COR-L47 (cell line): Measurements from ENCODE around the gene MYO5B.
A peak's percentile ranks its signal among the peaks of the same experiment; 100 is the strongest.
"Not testable (repeated sequence)": the region's sequence is repeated elsewhere in the genome, so short reads cannot be mapped to it uniquely, and the experiment has no call there.

Source experiments
- DNase-seq: peaks from one replicate; lab custom pipeline; 2025; lab: John Stamatoyannopoulos, UW

MYO5B gene

DNA sequence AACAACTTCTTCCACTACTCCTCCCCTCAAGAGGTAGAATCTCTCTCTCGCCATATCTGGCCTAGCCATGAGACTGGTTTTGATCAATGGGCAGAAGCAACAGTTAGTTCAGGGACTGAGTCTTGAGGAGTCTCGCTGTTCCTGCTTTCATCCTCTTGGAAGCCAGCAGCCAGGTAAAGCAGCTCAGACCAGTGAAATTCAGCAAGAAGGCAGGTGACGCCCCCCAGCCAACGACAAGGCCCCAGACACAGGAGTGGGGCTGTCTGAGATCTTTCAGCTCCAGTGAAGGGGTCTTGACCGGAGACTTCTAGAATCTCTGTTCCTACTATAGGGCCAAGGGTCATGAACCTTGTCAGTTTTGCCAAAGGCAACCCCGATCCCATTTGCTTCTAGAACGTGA lies 341.9 kb downstream of the MYO5B start:
- no peak for DNase-seq

DNA sequence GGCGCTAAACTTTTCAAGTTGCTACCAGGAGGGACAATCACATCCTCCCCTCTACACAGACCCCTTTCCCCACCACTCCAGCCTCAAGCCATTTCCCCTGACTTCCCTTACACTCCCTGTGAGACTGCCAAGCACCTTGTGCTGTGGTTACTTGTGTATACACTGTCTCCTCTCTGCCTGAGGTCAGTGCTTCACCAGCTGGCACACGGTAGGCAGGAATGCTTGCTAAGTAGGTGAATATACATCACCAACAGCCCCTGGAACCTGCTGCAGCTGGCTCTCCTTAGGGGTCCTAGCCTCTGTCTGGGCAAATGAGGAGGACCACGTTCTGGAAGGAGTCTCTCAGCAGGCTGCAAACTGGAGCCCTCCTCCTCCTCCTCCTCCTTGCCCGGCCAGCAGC lies 343.3 kb downstream of the MYO5B start:
- peak; percentile 23 for DNase-seq

DNA sequence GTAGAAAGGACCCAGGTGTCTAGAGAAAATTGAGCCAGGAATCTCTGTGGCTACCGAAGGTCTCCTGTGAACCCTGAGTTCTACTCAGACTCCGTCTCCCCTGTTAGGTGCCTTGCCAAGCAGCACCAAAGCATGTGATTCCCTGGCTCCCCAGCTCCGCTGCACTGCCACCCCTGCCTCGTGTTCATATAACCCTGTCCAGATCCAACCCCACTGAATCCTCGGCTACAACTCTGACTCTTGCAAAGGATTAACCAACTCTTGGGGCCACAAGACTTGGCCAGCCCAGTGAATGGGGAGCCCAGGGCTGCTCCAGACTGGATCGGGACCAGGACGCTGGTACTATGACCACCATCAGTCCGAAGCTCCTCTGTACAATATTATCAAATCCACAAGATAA lies 344.3 kb downstream of the MYO5B start:
- DNase-seq, result no peak

DNA sequence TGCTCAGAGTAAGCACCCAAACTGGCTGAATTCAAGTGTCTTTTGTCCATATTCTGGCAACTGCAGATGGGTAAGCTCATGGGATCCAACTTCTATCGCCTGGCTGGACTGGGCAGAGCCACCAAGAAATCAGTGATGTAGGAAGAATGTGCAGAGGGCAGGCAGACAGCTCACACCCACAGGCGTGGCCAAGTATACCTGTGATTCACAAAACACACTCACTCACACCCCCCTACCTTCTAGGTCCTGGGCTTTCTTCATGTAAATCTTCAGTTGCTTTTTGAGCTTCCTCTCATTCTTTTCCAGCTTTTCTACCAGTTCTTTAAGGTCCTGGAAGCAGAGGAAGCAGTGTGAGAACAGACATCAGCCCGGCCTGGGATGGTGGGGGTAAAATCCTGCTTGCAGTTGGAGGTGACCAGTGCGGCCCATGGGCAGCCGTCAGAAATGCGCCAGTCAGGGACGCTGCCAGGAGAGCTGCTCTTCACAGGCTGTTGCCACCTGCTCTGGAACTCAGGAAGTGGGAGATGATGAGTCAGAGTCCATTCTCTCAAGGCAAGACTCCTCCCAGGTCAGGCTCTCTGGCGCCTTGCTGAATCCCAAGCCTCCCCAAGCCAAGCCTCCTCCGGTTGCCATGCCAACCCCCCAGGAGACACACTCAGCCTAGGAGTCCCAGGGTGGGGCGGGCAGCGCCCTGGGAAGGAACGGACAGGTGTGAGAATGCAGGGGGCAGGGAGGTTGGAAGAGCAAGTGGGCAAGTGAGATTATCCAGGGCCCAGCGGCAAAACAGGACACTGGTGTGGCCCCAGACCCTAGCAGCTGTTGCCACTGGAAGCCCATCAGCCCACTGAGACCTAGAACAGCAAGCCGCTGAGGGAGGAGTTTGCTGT lies 345.4 kb downstream of the MYO5B start:
- peak; percentile 99 for DNase-seq

DNA sequence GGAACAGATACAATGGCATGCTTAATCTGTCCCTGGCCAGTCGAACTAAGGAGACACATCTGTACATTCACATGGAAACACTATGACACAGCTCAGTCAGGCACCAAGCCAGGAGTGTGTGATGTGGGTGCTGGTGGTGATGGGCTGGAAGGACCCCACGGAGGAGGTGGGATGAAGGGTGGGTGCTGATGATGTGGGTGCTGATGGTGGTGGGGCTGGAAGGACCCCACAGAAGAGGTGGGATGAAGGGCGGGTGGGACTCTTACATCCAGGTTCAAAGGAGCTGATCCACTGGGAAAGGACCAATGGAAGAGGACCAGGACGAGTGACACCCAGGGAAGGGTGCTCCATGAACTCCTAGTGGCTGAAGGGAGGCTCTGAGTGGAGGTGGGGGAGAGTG lies 346.8 kb downstream of the MYO5B start:
- DNase-seq, result no peak

DNA sequence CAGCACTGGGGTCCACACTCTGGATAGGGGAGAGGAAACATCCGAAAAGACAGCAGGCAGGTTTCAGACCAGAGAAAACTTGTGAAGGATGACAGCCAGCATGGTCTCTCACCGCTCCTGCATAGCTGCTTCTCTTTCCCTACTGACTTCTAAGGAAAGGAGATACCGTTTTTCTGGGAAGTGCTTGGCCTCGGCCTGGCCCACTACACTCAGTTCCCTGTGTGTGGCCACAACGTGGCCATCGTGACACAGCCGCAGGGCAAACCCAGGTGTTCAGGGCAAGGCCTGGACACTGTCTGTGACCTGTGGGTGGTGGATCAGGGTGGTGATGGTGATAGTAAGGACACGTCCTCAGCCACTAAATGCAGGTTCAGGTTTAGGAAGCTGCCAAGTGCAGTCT lies 347.4 kb downstream of the MYO5B start:
- no peak for DNase-seq

DNA sequence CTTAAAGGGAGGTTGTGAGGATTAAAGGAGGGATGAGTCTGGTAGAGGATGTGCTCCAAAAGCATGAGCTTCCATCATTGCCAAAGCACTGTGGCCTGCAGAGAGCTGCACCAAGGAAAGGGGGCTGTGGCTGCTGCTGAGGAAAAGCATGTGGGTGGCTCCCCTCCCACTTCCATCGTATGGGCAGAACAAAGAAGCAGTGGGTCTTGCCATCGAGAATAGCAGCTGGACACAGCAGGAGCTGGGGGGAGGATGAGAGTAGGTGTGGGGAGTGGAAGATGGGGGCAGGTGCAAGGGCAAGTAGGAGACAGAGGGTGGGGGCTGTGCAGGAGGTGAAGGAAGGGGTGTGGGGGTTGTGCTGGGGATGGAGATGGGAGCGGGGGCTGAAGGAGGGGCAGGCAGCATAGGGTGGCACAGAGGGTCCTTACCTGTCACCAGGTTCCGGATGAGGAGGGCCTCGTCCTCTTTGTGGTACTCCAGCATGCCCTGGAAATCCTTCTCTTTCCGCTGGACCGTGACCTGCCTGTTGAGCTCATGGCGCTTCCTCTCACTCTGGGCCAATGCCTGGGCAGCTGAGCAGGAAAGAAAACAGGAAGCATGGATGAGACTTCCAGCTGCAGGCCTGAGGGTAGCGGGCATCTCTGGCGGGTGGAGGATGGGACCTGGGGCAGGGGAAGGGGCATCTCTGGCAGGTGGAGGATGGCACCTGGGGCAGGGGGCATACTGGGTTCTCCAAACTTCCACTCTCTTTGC lies 348.1 kb downstream of the MYO5B start:
- peak; percentile 66 for DNase-seq

DNA sequence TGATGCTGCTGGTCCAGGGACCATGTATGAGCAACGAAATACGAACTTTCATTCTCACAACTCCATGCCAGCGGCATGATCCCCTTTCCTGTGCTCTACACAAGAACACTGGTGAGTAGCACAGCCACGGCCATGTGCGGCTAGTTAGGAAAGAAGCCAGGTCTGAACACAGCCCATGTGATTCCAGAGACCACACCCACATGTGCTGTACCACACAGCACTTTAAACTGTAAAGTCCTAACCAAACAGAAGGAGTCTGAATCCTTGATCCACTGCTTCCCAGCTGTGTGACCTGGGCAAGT lies 348.6 kb downstream of the MYO5B start:
- no peak for DNase-seq

DNA sequence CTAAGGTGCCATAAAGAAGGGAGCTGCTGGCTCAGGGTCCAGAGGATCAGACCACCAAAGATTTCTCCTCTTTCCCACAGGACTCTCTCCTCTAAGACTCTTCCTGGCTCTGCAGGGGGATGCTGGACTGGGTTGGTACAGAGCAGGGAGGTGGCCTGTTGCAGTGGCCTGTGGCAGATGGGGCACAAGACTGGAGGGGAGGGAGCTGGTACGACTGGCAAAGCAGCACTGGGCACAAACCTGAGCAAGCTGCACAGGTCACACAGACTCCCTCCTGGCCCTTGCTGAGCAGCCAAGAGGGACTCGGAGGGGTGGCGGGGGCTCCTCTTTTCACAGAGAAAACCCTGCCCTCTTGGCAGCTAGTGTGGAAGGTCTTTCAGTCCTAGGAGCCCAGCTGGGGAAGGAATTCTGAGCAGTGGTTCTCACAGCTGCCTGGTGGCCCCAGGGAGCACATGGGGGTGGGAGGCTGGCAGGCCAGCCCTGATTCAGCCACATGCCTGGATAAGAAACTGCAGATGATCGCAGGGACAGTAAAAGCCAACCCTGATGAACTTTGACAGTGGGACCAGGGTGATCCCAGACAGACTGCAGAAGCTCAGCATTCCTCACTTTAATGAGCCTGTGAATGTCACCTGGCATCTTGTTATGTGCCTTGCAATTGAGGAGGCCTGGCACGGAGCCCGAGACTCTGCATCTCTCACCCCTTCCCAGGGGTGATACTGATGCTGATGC lies 349.2 kb downstream of the MYO5B start:
- peak; percentile 63 for DNase-seq

DNA sequence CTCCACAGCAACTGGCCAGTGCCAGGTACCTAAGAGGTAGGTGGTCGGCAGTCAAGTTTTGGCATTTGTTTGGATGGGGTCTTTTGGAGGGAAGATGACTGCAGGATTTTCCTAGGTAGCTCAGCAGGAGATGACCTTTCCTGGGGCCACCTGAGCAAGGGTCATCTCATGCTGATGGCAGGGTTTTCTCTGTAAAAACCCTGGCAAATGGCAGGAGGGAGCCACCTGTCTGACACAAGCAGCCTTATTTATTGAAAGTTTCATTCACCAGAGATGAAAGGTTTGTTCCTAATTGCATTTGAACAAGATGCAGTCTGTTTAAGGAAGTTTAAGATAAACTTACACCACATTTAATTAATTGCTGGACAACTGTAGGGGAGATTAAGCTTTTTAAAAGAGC lies 350.0 kb downstream of the MYO5B start:
- no peak for DNase-seq

DNA sequence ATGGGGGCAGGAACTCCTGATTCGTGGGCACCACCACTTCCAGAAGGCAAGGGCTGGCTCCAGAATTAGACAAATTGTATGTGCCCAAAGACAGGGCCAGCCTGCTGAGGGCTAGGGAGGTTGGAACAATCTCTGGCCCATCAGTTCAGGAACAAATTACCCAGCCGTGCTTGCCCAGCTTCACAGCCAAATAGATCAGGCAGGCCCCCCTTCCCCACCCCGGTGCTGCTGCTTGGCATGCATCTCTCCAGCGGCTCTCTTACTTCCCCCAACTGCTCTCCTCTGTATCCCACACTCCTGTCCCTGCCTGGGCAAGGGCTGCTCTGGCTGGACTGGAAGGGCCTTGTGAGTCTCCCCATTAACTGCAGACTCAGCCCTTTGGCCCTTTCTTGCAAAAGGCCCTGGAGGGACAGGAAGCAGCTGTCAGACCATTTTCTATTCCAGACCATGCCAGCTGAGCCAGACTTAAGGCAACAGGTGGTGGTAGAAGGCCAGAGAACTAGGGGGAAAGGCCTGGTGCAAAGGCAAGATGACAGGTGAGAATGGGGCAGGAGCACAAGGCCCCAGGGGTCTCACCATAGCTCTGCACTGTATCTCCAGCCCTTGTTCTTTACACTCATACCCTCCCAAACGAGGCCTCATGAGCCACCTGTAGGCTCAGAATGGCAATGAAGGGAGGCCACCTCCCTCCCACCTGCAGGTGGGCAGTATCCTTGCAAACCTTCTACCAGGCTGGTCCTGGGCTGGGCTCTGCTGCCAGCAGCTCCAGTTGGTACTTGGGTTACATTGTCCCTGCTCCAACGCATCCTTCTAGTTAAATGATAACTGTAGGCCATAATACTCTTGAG lies 350.9 kb downstream of the MYO5B start:
- DNase-seq, result no peak

DNA sequence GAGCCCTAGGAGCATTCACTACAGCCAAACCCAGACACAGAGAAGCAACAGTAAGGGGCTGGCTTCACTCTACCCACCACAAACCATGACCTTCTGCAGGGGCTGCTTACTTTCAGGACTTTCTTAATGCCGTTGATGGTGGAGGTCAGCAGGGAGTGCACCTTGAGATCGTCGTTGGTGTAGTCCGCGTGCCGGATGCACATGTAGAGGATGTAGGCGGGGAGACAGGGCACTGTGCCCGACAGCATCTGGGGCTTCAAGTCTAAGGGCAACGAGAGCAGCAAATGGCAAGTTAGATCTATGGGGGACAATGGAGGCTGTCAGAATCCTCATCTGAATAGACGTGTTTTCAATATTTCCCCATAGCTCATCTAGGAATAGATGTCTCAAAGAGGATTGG lies 351.8 kb downstream of the MYO5B start:
- no peak for DNase-seq

DNA sequence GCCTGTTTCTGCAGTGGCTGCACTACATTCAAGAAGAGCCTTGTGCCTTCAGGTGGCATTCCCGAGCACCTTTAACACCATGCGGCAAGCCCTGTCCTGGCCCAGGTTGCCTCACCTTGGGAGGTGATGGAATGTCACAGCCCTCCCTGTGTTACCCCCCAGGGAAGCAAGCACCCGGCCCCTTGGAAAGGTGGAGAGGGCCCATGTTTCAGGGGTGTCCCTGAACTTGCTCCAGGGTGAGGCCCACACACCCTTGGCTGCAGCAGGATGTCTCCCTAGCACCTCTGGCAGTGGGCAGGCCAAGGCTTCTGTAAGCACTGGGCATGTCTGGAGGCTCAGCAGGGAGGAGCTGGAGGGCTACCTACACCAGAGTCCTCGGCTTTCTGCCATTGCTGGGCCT lies 352.3 kb downstream of the MYO5B start:
- no peak for DNase-seq

DNA sequence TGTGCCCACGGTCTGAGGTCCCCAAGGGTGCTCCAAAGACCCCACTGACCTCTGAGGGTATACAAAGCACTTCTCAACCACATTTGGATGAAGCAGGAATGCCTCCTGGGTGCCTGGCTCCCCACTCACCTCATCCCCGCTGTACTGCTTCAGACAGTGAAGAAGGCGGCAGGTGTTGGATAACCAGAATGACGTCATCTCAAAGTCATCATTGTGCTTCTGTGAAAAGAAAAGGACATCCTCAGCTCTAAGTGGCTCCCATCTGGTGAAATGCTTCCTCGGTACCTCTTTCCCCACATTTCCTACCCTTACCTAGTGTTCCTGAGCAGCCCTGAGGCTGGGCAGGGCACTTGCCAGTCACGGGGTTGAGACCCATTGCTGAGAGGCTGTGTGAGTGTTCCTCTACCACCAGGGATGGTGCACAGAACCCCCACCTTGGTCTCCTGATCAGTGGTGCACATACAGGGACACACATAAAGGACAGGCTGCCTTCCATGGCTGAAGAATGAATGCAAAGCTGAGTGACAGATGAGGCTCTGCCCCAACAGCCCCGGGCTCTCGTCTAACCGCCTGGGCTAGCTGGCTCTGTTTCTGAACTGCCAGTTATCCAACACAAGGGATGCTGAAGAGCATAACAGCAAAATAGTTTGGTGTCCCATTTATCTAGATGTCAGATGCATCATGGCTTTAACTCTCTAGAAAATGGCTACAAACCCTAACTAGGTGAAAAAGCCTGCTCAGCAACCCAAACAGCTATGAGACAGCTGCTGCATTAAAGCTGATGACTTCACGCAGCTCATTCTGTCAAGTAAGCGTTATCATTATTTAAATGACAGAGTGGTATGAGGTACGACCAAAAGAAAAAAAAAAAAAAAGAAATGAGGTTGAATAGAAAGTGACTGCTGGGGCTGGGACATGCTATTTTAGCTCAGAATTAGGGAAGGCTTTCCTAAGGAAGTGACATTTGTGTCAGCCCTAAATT lies 353.4 kb downstream of the MYO5B start:
- no peak for DNase-seq

DNA sequence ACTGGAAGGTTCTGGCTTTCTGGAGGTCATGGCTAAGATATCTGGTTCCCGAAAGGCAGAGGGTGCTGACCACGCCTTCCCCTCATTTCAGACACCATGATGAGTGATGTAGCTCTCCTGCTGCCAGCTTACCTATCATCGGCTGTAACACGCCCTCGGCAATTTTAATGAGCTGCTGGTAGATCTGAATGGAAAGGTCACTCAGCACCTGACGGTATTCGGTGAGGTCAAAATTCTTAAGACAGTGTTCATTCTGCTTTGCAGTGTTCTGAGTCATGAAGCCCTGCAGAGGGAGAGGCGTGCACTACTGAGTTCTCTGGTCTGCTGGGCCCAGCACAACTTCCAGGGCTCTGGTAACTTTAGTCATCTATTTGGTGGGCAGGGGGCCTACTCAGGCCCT lies 355.9 kb downstream of the MYO5B start:
- DNase-seq, result no peak

DNA sequence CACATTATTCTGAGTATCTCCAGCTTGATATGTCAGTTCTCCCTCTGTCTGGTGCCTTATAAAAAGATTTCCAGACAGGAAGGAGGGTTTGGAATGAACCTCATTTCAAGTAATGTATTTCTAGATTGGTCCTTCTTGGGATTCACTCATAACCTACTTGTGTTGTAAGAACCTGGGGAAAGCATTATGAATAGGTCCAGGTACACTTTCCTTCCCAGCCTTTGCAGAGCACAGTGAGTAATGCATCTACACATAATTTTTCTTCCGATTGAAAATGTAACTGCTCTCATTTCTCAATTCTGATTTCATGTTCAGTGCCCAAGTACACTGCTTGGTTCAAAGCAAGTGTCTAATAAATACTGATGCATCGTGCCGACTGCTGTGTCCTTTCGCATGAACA lies 356.6 kb downstream of the MYO5B start:
- DNase-seq, result no peak

DNA sequence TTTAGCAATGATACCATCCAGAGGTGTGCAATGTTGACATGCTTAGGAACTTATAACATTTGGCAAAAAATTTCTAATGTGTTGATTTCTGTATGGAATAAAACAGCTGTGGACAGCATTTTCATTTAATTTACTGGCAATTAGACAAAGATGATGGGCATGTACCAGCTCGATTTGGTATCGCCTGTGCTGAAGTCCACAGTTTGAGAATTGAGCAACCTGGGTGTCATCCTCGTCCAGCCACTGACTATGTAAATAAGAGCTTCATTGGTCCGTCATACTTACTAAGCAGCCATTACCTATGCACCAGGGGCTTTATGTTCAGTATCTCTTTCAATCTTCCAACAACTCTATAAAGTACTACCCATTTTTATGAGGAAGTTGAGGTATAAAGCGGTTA lies 357.1 kb downstream of the MYO5B start:
- DNase-seq, result no peak

DNA sequence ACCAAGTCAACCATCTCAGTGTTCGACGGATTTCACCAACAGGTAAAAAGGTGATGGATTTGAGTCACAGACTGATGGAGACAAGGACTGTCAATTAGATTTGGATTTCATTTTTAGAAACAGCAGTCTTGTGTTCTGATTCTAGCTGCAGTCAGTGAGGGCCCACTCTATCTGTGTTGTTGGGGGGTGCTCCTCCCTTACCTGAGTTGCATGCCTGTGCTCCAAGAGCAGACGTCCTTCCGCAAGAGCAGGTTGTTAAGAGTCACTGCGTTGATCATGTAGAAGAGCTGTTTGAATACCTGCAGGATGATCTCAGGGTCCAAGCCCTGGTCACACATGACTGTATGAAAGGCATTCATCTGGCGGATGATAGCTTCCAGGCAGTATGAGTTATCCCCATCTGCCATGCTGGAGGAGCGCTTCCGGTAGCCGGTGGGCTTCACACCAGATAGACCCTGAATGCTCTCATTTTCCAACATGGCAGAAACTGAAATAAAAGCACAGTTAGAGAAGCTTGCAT lies 357.6 kb downstream of the MYO5B start:
- DNase-seq, result not testable (repeated sequence)

DNA sequence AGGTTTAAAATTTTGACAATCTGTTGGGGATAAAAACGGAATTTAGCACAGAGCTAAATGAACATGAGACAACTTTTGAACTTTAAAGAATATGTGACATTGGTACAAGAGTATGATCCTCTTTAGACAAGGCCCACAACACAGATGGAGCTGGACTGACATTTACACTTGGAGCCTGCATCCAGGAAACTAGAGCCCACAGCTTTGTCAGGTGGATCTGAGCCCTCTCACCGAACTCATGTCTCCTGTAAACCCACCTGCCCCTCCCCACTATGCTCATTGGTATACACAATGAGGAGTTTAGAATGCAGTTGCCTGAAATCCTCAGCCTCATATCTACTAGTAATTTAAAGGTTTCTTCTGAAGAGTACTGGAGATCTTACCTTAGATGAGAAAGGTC lies 359.5 kb downstream of the MYO5B start:
- no peak for DNase-seq

DNA sequence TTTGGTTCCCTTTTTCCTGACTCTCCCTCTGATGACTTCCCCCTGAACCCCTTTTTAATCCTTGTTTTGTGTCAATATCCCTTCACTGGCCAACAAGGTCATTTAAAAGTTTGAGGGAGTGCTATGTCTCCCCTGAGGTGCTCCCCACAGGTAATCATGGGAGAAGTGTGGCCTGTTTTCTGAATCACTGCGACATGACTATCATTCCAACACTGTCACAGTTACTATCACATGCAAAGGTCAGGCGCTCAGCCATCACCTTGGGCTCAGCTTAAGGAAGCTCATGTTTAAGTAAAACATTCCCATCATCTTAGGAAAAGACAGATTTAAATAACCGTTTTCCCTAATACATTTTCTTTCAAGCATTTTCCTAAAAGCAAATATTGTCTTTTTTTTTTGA lies 360.7 kb downstream of the MYO5B start:
- DNase-seq, result no peak

DNA sequence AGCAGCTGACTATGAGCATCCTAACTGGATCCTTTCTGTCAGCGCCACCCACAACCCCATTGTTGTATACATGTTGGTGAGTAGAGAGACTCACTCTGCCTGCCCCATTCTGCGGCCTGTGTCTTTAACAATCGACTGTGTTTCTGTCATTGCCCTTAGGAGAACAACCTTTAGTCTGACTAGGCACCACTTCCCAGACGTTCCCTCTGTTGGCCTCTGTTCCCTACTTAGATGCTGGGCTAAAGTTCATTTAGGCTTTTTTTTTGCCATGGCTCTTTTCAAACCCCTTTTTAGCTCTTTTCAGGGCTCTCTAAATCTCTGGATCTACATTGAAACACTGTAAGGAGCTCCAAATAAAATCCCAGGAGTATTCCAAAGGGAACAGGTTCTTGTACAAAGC lies 361.1 kb downstream of the MYO5B start:
- DNase-seq, result no peak
